ENCODE measurements around the gene EGLN2. TPM values are rescaled to one million over a fixed set of nuclear protein-coding genes. Genes with fewer than 3 reads are reported as not detected.

EGLN2 gene
- total and polyA plus RNA-seq, 9 of the 15 experiments (the other 6 are each of a cell fraction or from before 2014, with no cell fraction given): 9.6 to 114 (median 71.0) TPM

GRCh38 chr19:40806423-40807146 lies 7.6 kb downstream of the EGLN2 start (continued):
- TF ChIP-seq HNRNPH1 (optimal IDR thresholded peaks at IDR 0.05; ENCODE audit: low read depth, low read length) (no peak), CTBP1 (IDR thresholded peaks at IDR 0.05; ENCODE audit: borderline replicate concordance) (peak; percentile 83; the same call in 1 of the 2 replicates), ZBTB43 (CRISPR knock-in tag; IDR thresholded peaks at IDR 0.05) (peak; percentile 77; the same call in 1 of the 2 replicates), NEUROD1 (IDR thresholded peaks at IDR 0.05; ENCODE audit: borderline replicate concordance, low read depth, low read length, partially characterized antibody) (peak; percentile 47), MNT (conservative IDR thresholded peaks at IDR 0.05) (peak in 1 of 2 experiments; percentile 45; a peak in 1 of 4 replicates), E2F8 (IDR thresholded peaks at IDR 0.05; ENCODE audit: low read depth, partially characterized antibody) (peak; percentile 25), ZNF740 (CRISPR knock-in tag; IDR thresholded peaks at IDR 0.05) (no peak), ZNF740 (tag; IDR thresholded peaks at IDR 0.05) (no peak), ESRRA (IDR thresholded peaks at IDR 0.05; ENCODE audit: borderline replicate concordance, low read depth) (peak; percentile 46; the same call in 1 of the 2 replicates), TCF7L2 (IDR thresholded peaks at IDR 0.05; ENCODE audit: low read depth, low read length) (peak; percentile 82), BHLHE40 (IDR thresholded peaks at IDR 0.05; ENCODE audit: low read length) (peak; percentile 9; the same call in 1 of the 2 replicates), SNRNP70 (optimal IDR thresholded peaks at IDR 0.05; ENCODE audit: low read depth, low read length) (no peak), SAFB (IDR thresholded peaks at IDR 0.05; ENCODE audit: borderline replicate concordance, low read depth, low read length) (peak; percentile 19; the same call in 1 of the 2 replicates), ZKSCAN1 (IDR thresholded peaks at IDR 0.05; ENCODE audit: low read depth, low read length) (no peak), FOXK2 (conservative IDR thresholded peaks at IDR 0.05 in 1 of 2, IDR thresholded peaks at IDR 0.05 in 1 of 2; ENCODE audit: low read depth in 2 of 2) (peak in 1 of 2 experiments; percentile 94; a peak in 2 of 4 replicates), THAP12 (CRISPR knock-in tag; IDR thresholded peaks at IDR 0.05) (no peak), KHSRP (IDR thresholded peaks at IDR 0.05) (no peak)

Data from K562 (cell line).